HL-60 (cell line): Measurements from ENCODE around the gene FBXL7.

Source experiments
- DNase-seq, 2 experiments: peaks; one replicate each; pipeline ENCODE4 v3.0.0-alpha.2; 2010 to 2020; ENCODE audit warnings: low read depth in 1 of 2, low spot score in 1 of 2
- H3K27ac ChIP-seq: fragments of 250-450 bp; sonication (Bioruptor Pico); replicated peaks from 2 replicates; pipeline ENCODE4 v1.5.1; 2020; ENCODE audit warnings: mild to moderate bottlenecking, moderate library complexity
- H3K27me3 ChIP-seq: fragments of 250-450 bp; sonication (Bioruptor Pico); 2 replicates; pipeline ENCODE4 v1.5.1; 2021; ENCODE audit warnings: mild to moderate bottlenecking, moderate library complexity; ENCODE audit not compliant: insufficient read depth, poor library complexity, severe bottlenecking
- H3K4me3 ChIP-seq: replicated peaks from 2 replicates; pipeline ENCODE4 v1.5.1; 2011; ENCODE audit warnings: mild to moderate bottlenecking, control low read depth, low read length; ENCODE audit not compliant: insufficient read depth
- GABPA ChIP-seq: IDR thresholded peaks from 2 replicates; pipeline ENCODE4 v1.6.1; 2012; ENCODE audit warnings: low read depth
- POLR2AphosphoS5 ChIP-seq: IDR thresholded peaks from 2 replicates; pipeline ENCODE4 v1.6.1; 2012; ENCODE audit warnings: low read depth
- REST ChIP-seq: IDR thresholded peaks from 2 replicates; pipeline ENCODE4 v1.6.1; 2012; ENCODE audit warnings: low read depth; ENCODE audit not compliant: insufficient replicate concordance
- SPI1 ChIP-seq: IDR thresholded peaks from 2 replicates; pipeline ENCODE4 v1.6.1; 2012; ENCODE audit warnings: low read depth, mild to moderate bottlenecking, borderline replicate concordance
- TF ChIP-seq, protein P1 (sequence below): IDR thresholded peaks from one replicate; pipeline ENCODE4 v1.5.1; 2011; ENCODE audit warnings: low read length, control low read depth, inconsistent platforms; ENCODE audit not compliant: insufficient read depth

The FBXL7 gene

DNA sequence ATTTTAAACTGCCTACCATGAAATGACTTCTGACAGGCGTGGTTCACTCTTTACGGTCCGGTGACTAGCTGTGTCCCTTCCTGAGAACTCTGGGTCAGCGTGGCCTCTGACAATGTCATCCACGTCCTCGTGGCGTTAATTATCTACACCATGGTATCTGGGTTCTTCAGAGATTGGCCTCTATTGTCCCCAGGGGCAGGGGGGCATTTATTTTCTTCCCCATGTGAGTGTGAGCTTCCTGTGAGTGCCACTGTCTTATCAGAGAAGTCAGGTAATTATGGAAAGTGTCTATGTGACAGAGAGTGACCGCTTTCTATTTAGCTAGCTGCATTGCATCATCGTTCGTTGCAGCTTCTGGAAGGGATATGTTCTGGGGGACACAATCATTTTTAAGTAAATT is 77.2 kb downstream of the FBXL7 start:
- no peaks in the 10 kb centered on the region for H3K27me3 ChIP-seq
- H3K4me3 ChIP-seq = no peak overlapping the region
- TF ChIP-seq POLR2AphosphoS5 = no peak
- TF ChIP-seq SPI1 = no peak
- TF ChIP-seq REST = no peak
- TF ChIP-seq, protein P1, sequence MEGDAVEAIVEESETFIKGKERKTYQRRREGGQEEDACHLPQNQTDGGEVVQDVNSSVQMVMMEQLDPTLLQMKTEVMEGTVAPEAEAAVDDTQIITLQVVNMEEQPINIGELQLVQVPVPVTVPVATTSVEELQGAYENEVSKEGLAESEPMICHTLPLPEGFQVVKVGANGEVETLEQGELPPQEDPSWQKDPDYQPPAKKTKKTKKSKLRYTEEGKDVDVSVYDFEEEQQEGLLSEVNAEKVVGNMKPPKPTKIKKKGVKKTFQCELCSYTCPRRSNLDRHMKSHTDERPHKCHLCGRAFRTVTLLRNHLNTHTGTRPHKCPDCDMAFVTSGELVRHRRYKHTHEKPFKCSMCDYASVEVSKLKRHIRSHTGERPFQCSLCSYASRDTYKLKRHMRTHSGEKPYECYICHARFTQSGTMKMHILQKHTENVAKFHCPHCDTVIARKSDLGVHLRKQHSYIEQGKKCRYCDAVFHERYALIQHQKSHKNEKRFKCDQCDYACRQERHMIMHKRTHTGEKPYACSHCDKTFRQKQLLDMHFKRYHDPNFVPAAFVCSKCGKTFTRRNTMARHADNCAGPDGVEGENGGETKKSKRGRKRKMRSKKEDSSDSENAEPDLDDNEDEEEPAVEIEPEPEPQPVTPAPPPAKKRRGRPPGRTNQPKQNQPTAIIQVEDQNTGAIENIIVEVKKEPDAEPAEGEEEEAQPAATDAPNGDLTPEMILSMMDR = no peak
- TF ChIP-seq GABPA = no peak
- no peak overlapping the region for H3K27ac ChIP-seq
- DNase-seq = no peak

GRCh38 chr5:15577831-15578230 is 77.9 kb downstream of the FBXL7 start:
- Histone ChIP-seq H3K4me3 (no peak overlapping the region), H3K27ac (no peak overlapping the region), H3K27me3 (no peaks in the 10 kb centered on the region)
- DNase-seq = no peak
- TF ChIP-seq REST (no peak), SPI1 (no peak), POLR2AphosphoS5 (no peak), GABPA (no peak)
- TF ChIP-seq, protein P1 = no peak

DNA sequence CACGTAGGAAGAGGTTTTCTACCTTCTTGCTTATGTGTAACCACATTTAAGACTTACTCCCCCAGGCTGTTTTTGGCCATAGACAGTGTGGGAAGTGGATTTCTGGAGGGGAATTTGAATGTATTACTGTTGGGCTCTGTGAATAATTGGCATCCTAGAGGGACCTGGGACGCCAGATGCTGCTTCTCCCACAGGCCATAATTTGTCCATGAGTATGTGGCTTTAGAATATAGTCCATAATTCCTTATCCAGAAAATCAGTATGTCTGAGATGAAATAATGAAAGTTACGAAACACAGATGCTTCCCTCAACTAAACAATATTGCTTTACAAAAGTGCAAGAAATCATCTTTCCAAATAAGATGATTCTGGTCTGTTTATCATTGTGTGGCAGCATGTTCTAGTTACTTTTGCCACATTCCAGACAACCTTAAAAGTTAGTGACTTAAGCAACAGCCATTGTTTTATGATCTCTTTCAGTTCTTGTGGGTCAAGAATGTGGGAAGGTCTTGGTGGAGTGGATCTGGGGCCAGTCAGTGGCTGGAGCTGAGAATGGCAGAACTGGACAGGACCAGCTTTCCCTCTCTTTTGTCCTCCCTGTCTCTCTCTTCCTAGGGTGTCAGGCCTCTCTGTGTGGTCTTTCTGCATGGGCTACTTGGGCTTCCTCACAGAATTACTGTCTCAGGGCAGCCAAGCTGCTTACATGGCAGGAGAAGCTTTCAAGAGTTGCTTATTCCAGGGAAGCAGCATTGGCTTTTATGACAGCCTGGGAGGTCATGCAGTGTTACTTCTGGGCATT is 79.4 kb downstream of the FBXL7 start:
- Histone ChIP-seq H3K4me3 (no peak overlapping the region), H3K27ac (no peak overlapping the region), H3K27me3 (no peaks in the 10 kb centered on the region)
- no peak for DNase-seq
- no peak for TF ChIP-seq GABPA
- TF ChIP-seq POLR2AphosphoS5 = no peak
- no peak for TF ChIP-seq REST
- TF ChIP-seq SPI1 = no peak
- TF ChIP-seq, protein P1 = no peak
